CD8-positive, alpha-beta memory T cell (primary cell): Measurements from ENCODE around the gene HLA-DQA2. TPM values are rescaled to one million over a fixed set of nuclear protein-coding genes. Genes with fewer than 3 reads are reported as not detected.
A peak's percentile ranks its signal among the peaks of the same experiment; 100 is the strongest.
"Not testable (repeated sequence)": the region's sequence is repeated elsewhere in the genome, so short reads cannot be mapped to it uniquely, and the experiment has no call there.

ENCODE experiments used
- CTCF ChIA-PET: fragments of 350-600 bp; sonication (Branson Sonifier 250); formaldehyde crosslinking; loops from one replicate; lab custom pipeline; 2021; ENCODE audit warnings: antibody characterized with exemption; lab: Charles Lee
- POLR2A ChIA-PET: fragments of 350-600 bp; sonication (Branson Sonifier 250); formaldehyde crosslinking; loops from one replicate; lab custom pipeline; 2021; ENCODE audit warnings: antibody characterized with exemption; lab: Charles Lee
- DNase-seq, 5 donors: peaks; one replicate each; pipeline versions ENCODE4 v3.0.0 to v3.0.0-alpha.2; 2020 to 2022; ENCODE audit warnings: mixed read lengths in 1 of 5
- H3K27ac ChIP-seq: one replicate; pipeline ENCODE4 v1.7.0; 2013; ENCODE audit warnings: low read depth, mild to moderate bottlenecking, low read length, moderate library complexity
- H3K27me3 ChIP-seq: 2 replicates; pipeline ENCODE4 v1.7.0; 2013; ENCODE audit warnings: low read length, mild to moderate bottlenecking; ENCODE audit not compliant: insufficient read depth, poor library complexity, severe bottlenecking
- H3K36me3 ChIP-seq: 2 replicates; pipeline ENCODE4 v1.7.0; 2013; ENCODE audit warnings: mild to moderate bottlenecking, low read length, moderate library complexity; ENCODE audit not compliant: insufficient read depth
- H3K4me1 ChIP-seq: 2 replicates; pipeline ENCODE4 v1.7.0; 2013; ENCODE audit warnings: mild to moderate bottlenecking, low read length, moderate library complexity; ENCODE audit not compliant: insufficient read depth
- H3K4me3 ChIP-seq: 2 replicates; pipeline ENCODE4 v1.7.0; 2013; ENCODE audit warnings: mild to moderate bottlenecking, low read length
- H3K9me3 ChIP-seq: 2 replicates; pipeline ENCODE4 v1.7.0; 2013; ENCODE audit warnings: mild to moderate bottlenecking, low read length
- H3K27ac Mint-ChIP-seq, 8 donors: one replicate each; pipeline ENCODE4 v1.8.0; 2020 to 2021; ENCODE audit warnings: mixed read lengths in 8 of 8, mild to moderate bottlenecking in 6 of 8, inconsistent platforms in 3 of 8, moderate library complexity in 3 of 8
- H3K27me3 Mint-ChIP-seq, 2 donors: one replicate each; pipeline ENCODE4 v1.8.0; 2020 to 2021; ENCODE audit warnings: mixed read lengths in 2 of 2, mild to moderate bottlenecking in 1 of 2, moderate library complexity in 1 of 2
- H3K36me3 Mint-ChIP-seq, 3 donors: one replicate each; pipeline ENCODE4 v1.8.0; 2020 to 2021; ENCODE audit warnings: mixed read lengths in 3 of 3, inconsistent platforms in 1 of 3, mild to moderate bottlenecking in 1 of 3
- H3K4me1 Mint-ChIP-seq, 3 donors: one replicate each; pipeline ENCODE4 v1.8.0; 2020 to 2021; ENCODE audit warnings: mixed read lengths in 3 of 3, inconsistent platforms in 1 of 3, mild to moderate bottlenecking in 1 of 3
- H3K4me3 Mint-ChIP-seq, 7 donors: one replicate each; pipeline ENCODE4 v1.8.0; 2020 to 2021; ENCODE audit warnings: mixed read lengths in 7 of 7, mild to moderate bottlenecking in 6 of 7, moderate library complexity in 4 of 7, inconsistent platforms in 2 of 7
- H3K9me3 Mint-ChIP-seq, 5 donors: one replicate each; pipeline ENCODE4 v1.8.0; 2020 to 2022; ENCODE audit warnings: mixed read lengths in 5 of 5, mild to moderate bottlenecking in 3 of 5, moderate library complexity in 2 of 5, inconsistent platforms in 1 of 5
- polyA plus RNA-seq: library from polyadenylated mRNA; unstranded; fragments of 300-500 nt; fragmentation: Illumina TruSeq; gene quantifications from one replicate; pipeline ENCODE4 v1.2.3, GENCODE V29; 2021
- total RNA-seq, 2 experiments: library from RNA; stranded (reverse); gene quantifications; one replicate each; pipeline ENCODE4 v1.2.3, GENCODE V29; 2021

The HLA-DQA2 gene
- total and polyA plus RNA-seq, 3 experiments from 2014 or later = 1.2 to 1.9 (median 1.2) TPM

DNA sequence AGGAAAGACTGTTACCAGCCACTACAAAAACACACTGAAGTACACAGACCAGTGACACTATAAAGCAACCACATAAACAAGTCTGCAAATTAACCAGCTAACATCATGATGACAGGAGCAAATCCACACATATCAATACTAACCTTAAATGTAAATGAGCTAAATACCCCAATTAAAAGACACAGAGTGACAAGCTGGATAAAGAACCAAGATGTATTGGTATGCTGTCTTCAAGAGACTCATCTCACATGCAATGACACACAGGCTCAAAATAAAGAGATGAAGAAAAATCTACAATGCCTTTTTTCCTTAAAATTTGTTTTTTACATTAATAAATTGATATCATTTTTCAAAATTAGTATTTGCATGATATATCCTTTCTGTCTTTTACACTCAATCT is 41.7 kb downstream of the HLA-DQA2 start:
- H3K27ac Mint-ChIP-seq, H3K9me3 ChIP-seq, H3K4me1 ChIP-seq, H3K4me1 Mint-ChIP-seq, POLR2A ChIA-PET, H3K36me3 ChIP-seq, DNase-seq, H3K4me3 Mint-ChIP-seq, H3K27ac ChIP-seq, H3K4me3 ChIP-seq, H3K27me3 ChIP-seq: not testable (repeated sequence)
- H3K27me3 Mint-ChIP-seq = peaks cover 30 to 57% of the 10 kb centered on the region in 2 donors
- H3K9me3 Mint-ChIP-seq = peaks cover 0 to 17% (median 13%) of the 10 kb centered on the region in 5 donors
- H3K36me3 Mint-ChIP-seq = peaks cover 0 to 15% (median 0%) of the 10 kb centered on the region in 3 donors
- CTCF ChIA-PET = interaction anchor here (0.9 kb wide), 1 partner anchor 369 kb away, joined by 3 read pairs; no protein-coding TSS in a partner anchor

DNA sequence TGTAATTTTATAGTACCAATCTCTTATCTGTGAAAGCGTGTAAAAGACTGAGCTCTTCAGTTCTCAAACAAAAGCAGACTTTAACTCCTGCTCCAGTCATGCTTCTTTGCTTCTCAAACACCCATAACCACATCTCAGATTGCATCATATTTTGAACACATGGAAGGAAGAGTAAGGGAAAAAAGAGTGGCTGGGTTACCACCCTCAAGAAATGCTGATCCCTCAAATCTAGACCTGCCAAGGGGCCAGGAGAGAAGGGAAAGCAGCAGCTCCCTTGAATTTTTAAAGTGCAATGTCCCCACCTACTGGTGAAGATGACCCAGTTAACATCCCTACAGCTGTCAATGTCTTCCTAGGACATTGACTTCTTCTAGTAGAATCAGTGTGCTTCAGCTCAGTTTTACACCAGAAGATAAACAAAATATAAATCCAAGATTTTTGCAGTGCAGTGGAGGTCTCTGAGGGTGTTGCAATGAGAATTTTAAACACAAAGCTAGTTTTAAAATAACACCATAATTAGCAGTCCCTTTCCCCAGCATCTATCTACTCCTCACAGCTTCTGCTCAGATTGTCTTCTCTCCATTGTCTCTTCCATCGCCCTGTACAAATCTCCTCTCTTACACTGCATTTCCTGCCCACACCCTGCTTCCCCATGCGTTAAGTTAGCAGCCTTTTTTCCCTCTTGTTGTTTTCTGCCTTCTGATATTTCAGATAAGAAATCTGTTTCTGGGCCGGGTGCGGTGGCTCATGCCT is 44.8 kb downstream of the HLA-DQA2 start:
- Histone ChIP-seq H3K27ac (no peak overlapping the region), H3K9me3 (no peaks in the 10 kb centered on the region), H3K4me3 (no peak overlapping the region), H3K36me3 (no peaks in the 10 kb centered on the region), H3K27me3 (peaks cover 11% of the 10 kb centered on the region), H3K4me1 (no peaks in the 10 kb centered on the region)
- Mint-ChIP-seq H3K4me1 (no peaks in the 10 kb centered on the region), H3K36me3 (peaks cover 0 to 15% (median 2%) of the 10 kb centered on the region in 3 donors), H3K9me3 (peaks cover 0 to 17% (median 13%) of the 10 kb centered on the region in 5 donors), H3K27me3 (peaks cover 40 to 70% of the 10 kb centered on the region in 2 donors), H3K4me3 (no peak overlapping the region), H3K27ac (peak overlapping the region in 2 of 8 donors; percentile 4 to 8)
- peak in 3 of 5 donors; percentile 3 to 34 (median 28) for DNase-seq
- CTCF ChIA-PET = interaction anchor here (1.2 to 4.4 kb wide), 9 partner anchors 9 to 698 kb away, joined by 3 to 46 read pairs (median 5); partner anchors contain the start of gene TAP2
- POLR2A ChIA-PET = no interaction called here

- Mint-ChIP-seq H3K36me3 (peaks cover 0 to 2% (median 0%) of the 10 kb centered on the region in 3 donors), H3K4me1 (no peaks in the 10 kb centered on the region), H3K27me3 (peaks cover 46 to 89% of the 10 kb centered on the region in 2 donors), H3K9me3 (no peaks in the 10 kb centered on the region), H3K27ac (no peak overlapping the region), H3K4me3 (no peak overlapping the region)
- ChIA-PET POLR2A (no interaction called here), CTCF (no interaction called here)
- peaks cover 18% of the 10 kb centered on the region for H3K27me3 ChIP-seq
- no peak overlapping the region for H3K4me3 ChIP-seq
- H3K4me1 ChIP-seq = no peaks in the 10 kb centered on the region
- no peak overlapping the region for H3K27ac ChIP-seq
- H3K9me3 ChIP-seq = no peaks in the 10 kb centered on the region
- H3K36me3 ChIP-seq = no peaks in the 10 kb centered on the region
- no peak for DNase-seq
Observed at GRCh38 chr6:32790306-32790705, 49.1 kb downstream of the HLA-DQA2 start.

- CTCF ChIA-PET = interaction anchor here (0.8 to 3.3 kb wide), 3 partner anchors 9 to 379 kb away, joined by 4 to 14 read pairs (median 4); no protein-coding TSS in a partner anchor
- H3K4me3 Mint-ChIP-seq = no peak overlapping the region
- Histone ChIP-seq H3K4me3 (no peak overlapping the region), H3K4me1 (peaks cover 8% of the 10 kb centered on the region), H3K36me3 (no peaks in the 10 kb centered on the region), H3K27me3 (peaks cover 10% of the 10 kb centered on the region), H3K27ac (no peak overlapping the region), H3K9me3 (no peaks in the 10 kb centered on the region)
- POLR2A ChIA-PET = no interaction called here
- H3K27ac Mint-ChIP-seq = no peak overlapping the region
- DNase-seq = no peak
- peaks cover 0 to 2% (median 0%) of the 10 kb centered on the region in 3 donors for H3K36me3 Mint-ChIP-seq
- H3K4me1 Mint-ChIP-seq = peaks cover 10 to 11% (median 10%) of the 10 kb centered on the region in 3 donors
- H3K27me3 Mint-ChIP-seq = peaks cover 39 to 82% of the 10 kb centered on the region in 2 donors
- no peaks in the 10 kb centered on the region for H3K9me3 Mint-ChIP-seq
Observed at GRCh38 chr6:32792901-32793435, 51.8 kb downstream of the HLA-DQA2 start.

DNA sequence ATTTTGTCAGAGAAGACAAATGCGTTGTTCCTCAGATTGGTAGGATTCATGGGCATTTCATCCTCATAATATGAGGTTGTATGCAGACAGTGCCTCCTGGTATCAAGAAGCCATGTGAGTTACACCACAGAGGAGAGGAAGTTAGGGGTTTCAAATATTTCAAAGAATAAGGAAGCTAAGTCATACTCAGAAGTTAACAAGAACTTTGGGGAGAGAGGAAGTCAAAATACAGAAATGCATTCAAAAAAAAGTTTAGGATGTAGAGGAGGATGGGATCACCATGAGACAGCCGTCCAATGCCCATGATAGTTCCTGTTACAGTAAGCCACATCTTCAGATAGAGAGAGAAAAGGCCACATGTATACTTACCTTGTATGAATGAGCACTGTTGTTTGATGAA is 53.3 kb downstream of the HLA-DQA2 start:
- H3K27me3 Mint-ChIP-seq = peaks cover 34 to 80% of the 10 kb centered on the region in 2 donors
- Histone ChIP-seq H3K4me3 (no peak overlapping the region), H3K36me3 (no peaks in the 10 kb centered on the region), H3K27me3 (peaks cover 10% of the 10 kb centered on the region), H3K9me3 (no peaks in the 10 kb centered on the region), H3K4me1 (peaks cover 8% of the 10 kb centered on the region), H3K27ac (no peak overlapping the region)
- peaks cover 0 to 10% (median 7%) of the 10 kb centered on the region in 5 donors for H3K9me3 Mint-ChIP-seq
- ChIA-PET POLR2A (no interaction called here), CTCF (interaction anchor here (0.7 to 3.3 kb wide), 4 partner anchors 9 to 380 kb away, joined by 3 to 14 read pairs (median 6); partner anchors contain the start of gene TAP2)
- DNase-seq = no peak
- H3K4me1 Mint-ChIP-seq = peaks cover 10 to 11% (median 10%) of the 10 kb centered on the region in 3 donors
- H3K36me3 Mint-ChIP-seq = peaks cover 0 to 2% (median 0%) of the 10 kb centered on the region in 3 donors
- no peak overlapping the region for H3K27ac Mint-ChIP-seq
- no peak overlapping the region for H3K4me3 Mint-ChIP-seq

Other genes starting within 250 kb of the HLA-DQA2 start
- gene HLA-DRB5, start 211.1 kb upstream of the HLA-DQA2 start, total RNA-seq = 1 to 10 TPM in 1 of 2 experiments, under 1 TPM in 1; 0.82 to 1.1 TPM
- gene HLA-DRB5, start 211.1 kb upstream of the HLA-DQA2 start, polyA plus RNA-seq = 3.2 TPM
- gene HLA-DRB1, start 151.5 kb upstream of the HLA-DQA2 start, total RNA-seq = 10 to 100 TPM; 24.7 to 26.1 TPM
- gene HLA-DRB1, start 151.5 kb upstream of the HLA-DQA2 start, polyA plus RNA-seq = 56.0 TPM
- 10 to 100 TPM; 20.3 to 22.2 TPM for gene HLA-DQA1, start 104.0 kb upstream of the HLA-DQA2 start, total RNA-seq
- gene HLA-DQA1, start 104.0 kb upstream of the HLA-DQA2 start, polyA plus RNA-seq = 3.2 TPM
- 10 to 100 TPM; 16.0 to 22.7 TPM for gene HLA-DQB1, start 74.7 kb upstream of the HLA-DQA2 start, total RNA-seq
- gene HLA-DQB1, start 74.7 kb upstream of the HLA-DQA2 start, polyA plus RNA-seq = 4.3 TPM
- under 1 TPM; 0.83 to 0.97 TPM for gene HLA-DQB2, start 22.1 kb downstream of the HLA-DQA2 start, total RNA-seq
- 5.0 TPM for gene HLA-DQB2, start 22.1 kb downstream of the HLA-DQA2 start, polyA plus RNA-seq
- under 1 TPM; 0.77 to 0.97 TPM for gene HLA-DOB, start 75.6 kb downstream of the HLA-DQA2 start, total RNA-seq
- gene HLA-DOB, start 75.6 kb downstream of the HLA-DQA2 start, polyA plus RNA-seq = 0.62 TPM
- gene TAP2, start 97.3 kb downstream of the HLA-DQA2 start, total RNA-seq = 100 to 1,000 TPM; 221 to 228 TPM
- gene TAP2, start 97.3 kb downstream of the HLA-DQA2 start, polyA plus RNA-seq = 35.8 TPM
- 100 to 1,000 TPM; 311 to 326 TPM for gene PSMB8, start 102.7 kb downstream of the HLA-DQA2 start, total RNA-seq
- 422 TPM for gene PSMB8, start 102.7 kb downstream of the HLA-DQA2 start, polyA plus RNA-seq
- gene TAP1, start 112.3 kb downstream of the HLA-DQA2 start, total RNA-seq = 100 to 1,000 TPM; 394 to 407 TPM
- 396 TPM for gene TAP1, start 112.3 kb downstream of the HLA-DQA2 start, polyA plus RNA-seq
- 100 to 1,000 TPM; 245 to 255 TPM for gene PSMB9, start 112.8 kb downstream of the HLA-DQA2 start, total RNA-seq
- 597 TPM for gene PSMB9, start 112.8 kb downstream of the HLA-DQA2 start, polyA plus RNA-seq
- gene HLA-DMB, start 199.6 kb downstream of the HLA-DQA2 start, total RNA-seq = 1 to 10 TPM; 4.3 to 5.3 TPM
- 25.6 TPM for gene HLA-DMB, start 199.6 kb downstream of the HLA-DQA2 start, polyA plus RNA-seq
- gene HLA-DMA, start 211.7 kb downstream of the HLA-DQA2 start, total RNA-seq = 10 to 100 TPM; 14.0 to 16.5 TPM
- 35.0 TPM for gene HLA-DMA, start 211.7 kb downstream of the HLA-DQA2 start, polyA plus RNA-seq
- 100 to 1,000 TPM; 373 to 387 TPM for gene BRD2, start 227.2 kb downstream of the HLA-DQA2 start, total RNA-seq
- 89.9 TPM for gene BRD2, start 227.2 kb downstream of the HLA-DQA2 start, polyA plus RNA-seq